Subcutaneous abdominal adipose tissue (tissue), 5 donors: ENCODE measurements around the gene HEXIM1.

Experiments used
- H3K27ac ChIP-seq: one replicate; pipeline ENCODE4 v1.7.0; 2013; ENCODE audit warnings: low read depth, mild to moderate bottlenecking, inconsistent platforms, low read length, moderate library complexity
- H3K27me3 ChIP-seq, 5 donors: one replicate each; pipeline ENCODE4 v1.7.0; 2013; ENCODE audit warnings: low read length in 5 of 5, inconsistent platforms in 1 of 5; ENCODE audit not compliant: control insufficient read depth in 5 of 5, insufficient read depth in 4 of 5
- H3K36me3 ChIP-seq, 5 donors: one replicate each; pipeline ENCODE4 v1.7.0; 2013; ENCODE audit warnings: low read length in 5 of 5; ENCODE audit not compliant: control insufficient read depth in 5 of 5, insufficient read depth in 5 of 5
- H3K4me1 ChIP-seq, 5 donors: one replicate each; pipeline ENCODE4 v1.7.0; 2013; ENCODE audit warnings: low read length in 5 of 5, mild to moderate bottlenecking in 3 of 5, moderate library complexity in 1 of 5; ENCODE audit not compliant: control insufficient read depth in 5 of 5, insufficient read depth in 5 of 5
- H3K4me3 ChIP-seq, 5 donors: one replicate each; pipeline ENCODE4 v1.7.0; 2013; ENCODE audit warnings: low read length in 5 of 5, low read depth in 1 of 5
- H3K9ac ChIP-seq, 5 donors: one replicate each; pipeline ENCODE4 v1.7.0; 2013; ENCODE audit warnings: low read length in 5 of 5, mild to moderate bottlenecking in 4 of 5, moderate library complexity in 3 of 5
- H3K9me3 ChIP-seq, 5 donors: one replicate each; pipeline ENCODE4 v1.7.0; 2013; ENCODE audit warnings: low read length in 5 of 5; ENCODE audit not compliant: control insufficient read depth in 5 of 5
- donor health status: healthy.
- donor health status: healthy.
- donor health status: healthy.
- donor health status: healthy.
- donor health status: healthy.

The HEXIM1 gene, protein sequence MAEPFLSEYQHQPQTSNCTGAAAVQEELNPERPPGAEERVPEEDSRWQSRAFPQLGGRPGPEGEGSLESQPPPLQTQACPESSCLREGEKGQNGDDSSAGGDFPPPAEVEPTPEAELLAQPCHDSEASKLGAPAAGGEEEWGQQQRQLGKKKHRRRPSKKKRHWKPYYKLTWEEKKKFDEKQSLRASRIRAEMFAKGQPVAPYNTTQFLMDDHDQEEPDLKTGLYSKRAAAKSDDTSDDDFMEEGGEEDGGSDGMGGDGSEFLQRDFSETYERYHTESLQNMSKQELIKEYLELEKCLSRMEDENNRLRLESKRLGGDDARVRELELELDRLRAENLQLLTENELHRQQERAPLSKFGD

DNA sequence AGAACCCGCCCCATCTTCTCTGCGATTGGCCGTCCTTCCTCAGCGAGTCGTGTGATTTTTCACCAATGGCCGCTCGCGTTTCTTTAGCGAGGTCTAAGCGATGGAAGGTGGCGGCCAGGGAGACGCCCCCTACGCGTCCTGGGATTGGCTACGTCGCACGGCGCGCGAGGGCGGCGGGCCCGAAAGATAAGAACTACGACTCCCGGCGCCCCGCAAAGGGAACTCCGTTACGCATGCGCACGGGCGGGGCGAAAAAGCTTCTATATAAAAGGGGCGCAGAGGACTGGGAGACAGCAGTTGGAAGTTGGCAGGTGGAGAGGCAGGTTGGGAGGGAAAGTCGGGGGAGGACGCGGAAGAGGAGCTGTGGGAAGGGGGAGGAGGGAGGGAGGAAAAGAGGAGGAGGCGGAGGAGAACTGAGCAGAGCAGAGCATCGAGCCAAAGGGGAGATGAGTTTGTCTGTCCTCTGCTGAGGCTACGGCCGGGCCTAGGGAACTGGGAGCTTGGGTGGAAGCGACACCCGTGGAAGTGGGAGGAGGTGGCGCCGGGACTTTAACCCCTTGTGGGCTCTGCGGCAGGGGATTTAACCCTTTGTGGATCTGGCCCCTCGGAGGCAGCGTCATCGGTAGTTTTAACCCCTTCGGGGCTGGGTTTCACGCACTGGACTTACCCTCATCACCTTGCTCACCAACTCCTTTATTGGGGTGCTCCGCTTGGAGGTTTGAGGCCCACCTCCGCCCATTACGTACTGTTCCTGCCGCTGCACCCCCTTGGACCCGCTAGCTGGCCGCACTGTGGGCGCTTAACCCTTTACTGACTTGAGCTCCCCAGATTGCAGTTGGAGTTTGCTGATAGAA lies at the start of gene HEXIM1:
Gene HEXIM1 (plus strand): TSS at position 293 of the 854 bp plus-strand sequence. CDS start 716 bp downstream, outside the sequence.
- peak within 1 kb of the TSS; percentile 82 to 96 (median 93) for H3K4me3 ChIP-seq
- H3K36me3 ChIP-seq = no peaks in the 10 kb centered on the region
- H3K9me3 ChIP-seq = no peaks in the 10 kb centered on the region
- H3K27me3 ChIP-seq = peaks cover 0 to 3% (median 0%) of the 10 kb centered on the region in 5 donors
- peak within 1 kb of the TSS; percentile 100 for H3K27ac ChIP-seq
- peaks cover 21 to 81% (median 69%) of the 10 kb centered on the region in 5 donors for H3K4me1 ChIP-seq
- H3K9ac ChIP-seq = peak within 1 kb of the TSS; percentile 83 to 99 (median 95)

DNA sequence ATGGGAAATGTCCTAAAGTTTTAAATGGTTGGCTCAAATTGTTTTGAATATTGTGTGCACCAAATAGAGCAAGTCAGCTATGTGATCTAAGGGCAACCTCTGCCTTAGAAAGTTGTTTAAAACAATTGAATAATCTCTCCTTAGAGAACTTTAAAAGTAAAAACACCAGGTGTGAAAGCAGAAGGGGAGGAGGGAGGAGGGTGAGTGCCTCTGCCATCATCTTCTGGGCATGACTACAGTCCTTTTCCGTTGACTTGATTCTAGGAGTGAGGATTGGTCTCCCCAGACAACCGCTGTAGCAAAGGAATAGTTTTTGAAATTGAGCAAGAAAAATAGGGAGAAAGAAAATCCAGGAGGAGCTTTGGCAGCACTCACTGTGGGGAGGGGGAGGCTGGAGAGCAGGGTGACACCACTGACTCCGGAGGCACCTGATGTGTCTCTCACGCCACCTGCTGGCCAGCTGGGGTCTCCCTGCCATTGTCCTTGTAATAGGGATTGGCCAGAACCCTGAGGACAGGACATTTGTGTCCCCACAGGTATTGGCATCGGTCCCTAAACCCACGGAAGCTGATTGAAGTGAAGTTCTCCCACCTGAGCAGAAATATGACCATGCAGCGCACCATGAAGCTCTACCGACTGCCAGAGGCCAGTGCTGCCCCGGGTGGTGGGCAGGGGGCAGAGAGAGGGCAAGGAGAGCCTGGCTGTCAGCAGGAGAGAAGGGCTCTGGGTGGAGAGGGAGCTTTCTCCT lies 49.2 kb upstream of the HEXIM1 start:
- Histone ChIP-seq H3K9me3 (no peaks in the 10 kb centered on the region), H3K36me3 (peaks cover 0 to 87% (median 74%) of the 10 kb centered on the region in 5 donors), H3K4me3 (no peak overlapping the region), H3K27me3 (no peaks in the 10 kb centered on the region), H3K27ac (peak overlapping the region; percentile 39), H3K9ac (no peak overlapping the region), H3K4me1 (peaks cover 4 to 31% (median 23%) of the 10 kb centered on the region in 5 donors)

DNA sequence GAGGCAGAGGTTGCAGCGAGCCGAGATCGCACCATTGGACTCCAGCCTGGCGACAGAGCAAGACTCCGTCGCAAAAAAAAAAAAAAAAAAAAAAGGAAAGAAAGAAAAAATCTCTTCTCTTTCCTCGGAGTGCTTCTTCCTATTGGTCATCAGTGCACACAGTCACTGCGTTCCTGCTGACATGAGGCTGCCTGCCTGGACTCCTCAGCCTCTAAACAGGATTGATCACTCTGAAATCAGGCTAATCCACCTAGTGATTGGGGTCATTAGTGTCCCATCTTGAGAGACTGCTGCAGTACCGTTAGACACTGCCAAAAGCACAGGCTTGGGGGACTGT lies 46.8 kb upstream of the HEXIM1 start:
- H3K27ac ChIP-seq = peak overlapping the region; percentile 41
- H3K9ac ChIP-seq = peak overlapping the region in 1 of 5 donors; percentile 5
- H3K9me3 ChIP-seq = no peaks in the 10 kb centered on the region
- no peak overlapping the region for H3K4me3 ChIP-seq
- peaks cover 4 to 48% (median 42%) of the 10 kb centered on the region in 5 donors for H3K4me1 ChIP-seq
- H3K27me3 ChIP-seq = no peaks in the 10 kb centered on the region
- peaks cover 0 to 88% (median 80%) of the 10 kb centered on the region in 5 donors for H3K36me3 ChIP-seq

DNA sequence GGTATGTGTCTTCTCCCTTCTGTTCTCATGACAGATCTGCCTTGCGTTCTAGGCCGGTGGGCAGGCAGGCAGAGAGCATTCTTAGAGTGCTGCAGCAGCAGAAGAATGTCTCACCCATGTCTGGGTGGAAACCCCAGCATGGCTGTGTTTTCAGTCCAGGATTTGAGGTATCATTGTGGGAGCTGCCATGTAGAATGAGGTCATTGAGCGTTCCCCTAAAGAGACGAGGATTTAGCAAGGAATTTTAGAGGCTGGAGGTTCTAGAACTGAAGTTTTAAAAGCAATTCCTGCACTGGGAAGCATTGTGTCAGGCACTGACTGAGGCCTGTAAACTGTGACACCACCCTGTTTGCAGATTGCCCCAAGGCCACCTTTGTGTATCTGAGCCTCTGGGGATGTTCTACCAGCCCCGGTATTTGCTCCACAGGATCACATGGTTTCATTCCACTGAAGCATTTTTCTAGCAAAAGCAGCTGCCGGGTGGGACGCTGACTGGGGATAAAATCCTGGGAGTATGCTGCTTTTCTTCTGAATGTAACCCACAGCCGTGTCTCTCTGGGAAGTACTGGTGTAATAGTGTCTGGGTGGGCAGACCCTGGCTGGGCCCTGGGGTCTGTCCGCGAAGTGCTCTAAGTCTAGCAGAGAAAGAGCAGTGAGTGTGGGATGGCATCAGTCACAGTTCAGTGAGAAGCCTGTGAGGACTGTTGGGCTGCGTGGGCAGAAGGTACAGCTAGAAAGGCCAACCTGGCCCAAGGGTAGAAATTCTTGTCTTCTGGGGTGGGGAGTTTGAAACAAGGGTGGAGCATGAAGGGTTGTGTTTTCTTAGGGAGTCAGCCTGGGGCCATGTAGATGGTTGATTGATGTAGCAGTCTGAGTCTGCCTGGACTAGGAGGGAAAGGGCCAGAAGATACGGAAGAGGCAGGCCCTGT lies 46.1 kb upstream of the HEXIM1 start:
- H3K4me1 ChIP-seq = peaks cover 4 to 49% (median 39%) of the 10 kb centered on the region in 5 donors
- H3K27me3 ChIP-seq = no peaks in the 10 kb centered on the region
- peak overlapping the region in 1 of 5 donors; percentile 5 for H3K9ac ChIP-seq
- H3K36me3 ChIP-seq = peaks cover 0 to 88% (median 80%) of the 10 kb centered on the region in 5 donors
- no peak overlapping the region for H3K4me3 ChIP-seq
- peak overlapping the region; percentile 41 for H3K27ac ChIP-seq
- H3K9me3 ChIP-seq = no peaks in the 10 kb centered on the region

DNA sequence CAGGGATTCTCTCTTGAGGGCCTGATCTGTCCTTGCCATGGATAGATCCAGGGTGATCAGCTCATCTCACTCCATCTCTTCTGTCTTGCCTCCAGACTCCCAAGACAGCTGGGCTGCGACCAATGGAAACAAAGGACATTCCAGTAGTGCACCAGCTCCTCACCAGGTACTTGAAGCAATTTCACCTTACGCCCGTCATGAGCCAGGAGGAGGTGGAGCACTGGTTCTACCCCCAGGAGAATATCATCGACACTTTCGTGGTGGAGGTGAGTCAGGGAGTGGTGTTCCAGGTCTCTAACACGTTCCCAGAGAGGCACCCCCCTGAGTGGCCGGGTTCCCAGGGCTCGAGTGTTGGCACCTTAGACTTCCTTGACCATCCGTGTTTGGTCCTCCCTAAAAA lies 45.4 kb upstream of the HEXIM1 start:
- no peak overlapping the region for H3K4me3 ChIP-seq
- no peak overlapping the region for H3K27ac ChIP-seq
- H3K9me3 ChIP-seq = no peaks in the 10 kb centered on the region
- H3K4me1 ChIP-seq = peaks cover 2 to 42% (median 32%) of the 10 kb centered on the region in 5 donors
- H3K9ac ChIP-seq = no peak overlapping the region
- peaks cover 0 to 88% (median 80%) of the 10 kb centered on the region in 5 donors for H3K36me3 ChIP-seq
- H3K27me3 ChIP-seq = no peaks in the 10 kb centered on the region

DNA sequence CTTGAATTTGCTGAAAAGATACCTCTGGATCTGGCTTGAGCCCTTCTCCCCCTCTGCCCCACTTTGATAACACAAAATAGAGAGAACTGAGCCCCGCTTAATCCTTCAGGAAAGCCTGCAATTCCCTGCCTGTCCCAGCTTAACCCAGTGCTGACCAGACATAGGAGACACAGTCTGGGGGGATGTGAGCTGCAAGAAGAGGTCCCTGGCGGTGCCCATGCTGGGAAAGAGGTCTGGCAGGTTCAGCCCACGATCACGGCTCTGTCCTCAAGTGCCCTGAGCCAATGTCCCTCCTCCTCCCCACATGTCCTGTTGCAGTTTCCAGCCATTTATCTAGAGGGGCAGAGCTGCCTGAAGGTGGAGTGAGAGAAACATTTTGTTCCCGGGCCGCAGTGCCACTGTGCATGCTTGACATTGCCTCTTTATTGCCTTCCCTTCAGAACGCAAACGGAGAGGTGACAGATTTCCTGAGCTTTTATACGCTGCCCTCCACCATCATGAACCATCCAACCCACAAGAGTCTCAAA lies 44.9 kb upstream of the HEXIM1 start:
- no peaks in the 10 kb centered on the region for H3K9me3 ChIP-seq
- peaks cover 0 to 37% (median 27%) of the 10 kb centered on the region in 5 donors for H3K4me1 ChIP-seq
- no peak overlapping the region for H3K4me3 ChIP-seq
- no peak overlapping the region for H3K27ac ChIP-seq
- H3K36me3 ChIP-seq = peaks cover 0 to 88% (median 80%) of the 10 kb centered on the region in 5 donors
- no peaks in the 10 kb centered on the region for H3K27me3 ChIP-seq
- no peak overlapping the region for H3K9ac ChIP-seq

DNA sequence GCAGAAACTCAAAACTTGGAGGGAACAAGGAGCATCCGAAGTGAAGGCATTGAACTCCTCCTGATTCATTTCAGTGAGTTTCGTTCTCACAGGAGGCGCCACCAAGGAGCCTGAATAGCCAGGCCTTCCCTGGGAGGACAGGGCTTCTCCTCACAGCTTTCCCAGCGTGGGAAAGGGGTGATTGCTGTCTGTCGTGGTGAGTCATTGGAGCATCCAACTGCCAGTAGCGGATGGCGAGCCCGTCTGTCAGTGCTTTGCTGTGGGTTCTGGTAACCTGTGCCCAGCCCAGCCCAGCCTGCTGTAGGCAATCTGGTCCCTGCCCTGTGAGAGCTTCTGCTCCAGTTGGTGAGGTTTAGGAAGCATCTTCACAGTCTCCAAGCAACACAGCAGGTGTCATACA lies 44.2 kb upstream of the HEXIM1 start:
- peaks cover 0 to 33% (median 20%) of the 10 kb centered on the region in 5 donors for H3K4me1 ChIP-seq
- no peaks in the 10 kb centered on the region for H3K9me3 ChIP-seq
- peak overlapping the region; percentile 30 for H3K27ac ChIP-seq
- H3K4me3 ChIP-seq = no peak overlapping the region
- H3K27me3 ChIP-seq = no peaks in the 10 kb centered on the region
- peak overlapping the region in 1 of 5 donors; percentile 68 for H3K9ac ChIP-seq
- H3K36me3 ChIP-seq = peaks cover 0 to 89% (median 79%) of the 10 kb centered on the region in 5 donors

DNA sequence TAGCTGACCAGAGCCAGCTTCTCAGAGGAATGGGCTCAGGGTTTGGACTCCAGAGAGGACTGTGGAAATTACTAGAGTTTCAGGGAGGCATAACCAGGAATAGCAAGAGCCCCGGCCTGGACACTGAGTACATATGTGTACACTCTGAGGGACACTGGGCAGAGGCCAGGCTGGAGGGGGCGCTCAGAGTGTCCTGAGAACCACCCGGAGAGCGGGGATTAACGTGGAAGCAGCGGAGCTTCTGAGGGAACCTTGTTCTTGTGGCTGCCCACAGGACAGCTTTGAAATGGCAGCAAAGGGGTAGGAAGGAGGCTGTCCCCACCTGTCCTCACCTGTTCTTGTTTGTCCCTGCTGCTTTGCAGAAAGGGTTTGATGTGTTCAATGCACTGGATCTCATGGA lies 43.8 kb upstream of the HEXIM1 start:
- Histone ChIP-seq H3K4me3 (no peak overlapping the region), H3K4me1 (peaks cover 0 to 37% (median 19%) of the 10 kb centered on the region in 5 donors), H3K27me3 (no peaks in the 10 kb centered on the region), H3K36me3 (peaks cover 0 to 88% (median 75%) of the 10 kb centered on the region in 5 donors), H3K9ac (no peak overlapping the region), H3K27ac (peak overlapping the region; percentile 19), H3K9me3 (no peaks in the 10 kb centered on the region)
